ENCODE measurements around the gene CAMTA1. TPM values are rescaled to one million over a fixed set of nuclear protein-coding genes. Genes with fewer than 3 reads are reported as not detected.

Gene CAMTA1
- total RNA-seq, 1 experiment from 2014 or later = 118 TPM

DNA sequence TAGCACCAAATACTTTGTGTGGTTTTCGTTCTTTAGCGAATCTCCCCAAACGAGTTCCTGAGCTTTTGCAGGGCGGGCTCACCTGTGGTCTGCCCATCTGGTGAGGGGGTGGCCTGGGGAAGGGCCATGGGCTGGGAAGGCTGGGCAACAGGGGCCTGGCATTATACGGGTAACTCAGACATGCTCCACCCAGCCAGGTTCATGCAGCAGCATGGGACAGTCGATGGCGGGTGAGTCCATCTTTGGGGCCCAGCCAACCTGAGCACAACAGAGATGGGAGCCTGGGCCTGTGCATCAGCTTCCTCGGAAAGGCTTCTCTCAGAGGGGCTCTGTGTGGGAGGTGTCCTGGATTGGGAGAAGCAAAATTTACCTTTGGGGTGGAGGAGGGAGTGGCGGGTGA, 302.6 kb downstream of the CAMTA1 start:
- Histone ChIP-seq H3K27me3 (ENCODE audit: low read length) (no peaks in the 10 kb centered on the region), H3K9ac (ENCODE audit: low read length) (no peak overlapping the region), H3K4me2 (ENCODE audit: low read depth, low read length, poor library complexity, severe bottlenecking) (no peak overlapping the region), H3K4me1 (ENCODE audit: low read length) (peaks cover 9% of the 10 kb centered on the region), H3K4me3 (ENCODE audit: low read length) (no peak overlapping the region), H3K9me2 (replicated peaks; ENCODE audit: insufficient read depth, low read length) (no peaks in the 10 kb centered on the region), H2AFZ (ENCODE audit: low read length) (no peak overlapping the region), H3K36me3 (ENCODE audit: insufficient read depth, low read length) (no peaks in the 10 kb centered on the region), H3K27ac (ENCODE audit: low read length) (no peak overlapping the region), H3K9me3 (ENCODE audit: low read length) (no peaks in the 10 kb centered on the region), H4K20me1 (ENCODE audit: insufficient read depth, low read depth, low read length) (0 out of 2 replicates have a peak, but pooled peaks cover 3% of the 10 kb centered on the region), H3K79me2 (ENCODE audit: low read length) (no peaks in the 10 kb centered on the region)
- DNase-seq = no peak

DNA sequence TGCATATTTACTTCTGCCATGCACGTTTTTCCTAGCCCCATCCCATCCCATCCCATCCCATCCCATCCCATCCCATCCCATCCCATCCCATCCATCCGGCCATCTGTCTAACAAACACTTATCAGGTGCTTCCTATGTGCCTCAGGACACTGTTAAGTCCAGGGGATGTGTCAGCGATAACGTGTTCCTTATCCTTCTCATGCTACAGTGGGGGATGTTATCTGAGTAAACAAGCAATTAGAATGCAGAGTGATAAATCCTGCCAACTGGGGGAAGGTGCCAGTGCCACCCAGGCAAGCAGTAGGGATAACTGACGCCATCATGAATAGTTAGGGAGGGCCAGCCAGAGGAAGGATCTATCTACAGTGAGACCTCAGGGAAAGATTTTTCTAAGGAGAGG, 304.2 kb downstream of the CAMTA1 start:
- no peaks in the 10 kb centered on the region for H3K36me3 ChIP-seq (ENCODE audit: insufficient read depth, low read length)
- H3K4me2 ChIP-seq (ENCODE audit: low read depth, low read length, poor library complexity, severe bottlenecking) = no peak overlapping the region
- no peaks in the 10 kb centered on the region for H3K27me3 ChIP-seq (ENCODE audit: low read length)
- H3K79me2 ChIP-seq (ENCODE audit: low read length) = no peaks in the 10 kb centered on the region
- H2AFZ ChIP-seq (ENCODE audit: low read length) = no peak overlapping the region
- H3K9ac ChIP-seq (ENCODE audit: low read length) = no peak overlapping the region
- no peaks in the 10 kb centered on the region for H3K9me3 ChIP-seq (ENCODE audit: low read length)
- no peaks in the 10 kb centered on the region for H3K9me2 ChIP-seq (replicated peaks; ENCODE audit: insufficient read depth, low read length)
- no peak for DNase-seq
- 0 out of 2 replicates have a peak, but pooled peaks cover 5% of the 10 kb centered on the region for H4K20me1 ChIP-seq (ENCODE audit: insufficient read depth, low read depth, low read length)
- peaks cover 9% of the 10 kb centered on the region for H3K4me1 ChIP-seq (ENCODE audit: low read length)
- H3K27ac ChIP-seq (ENCODE audit: low read length) = no peak overlapping the region
- no peak overlapping the region for H3K4me3 ChIP-seq (ENCODE audit: low read length)

DNA sequence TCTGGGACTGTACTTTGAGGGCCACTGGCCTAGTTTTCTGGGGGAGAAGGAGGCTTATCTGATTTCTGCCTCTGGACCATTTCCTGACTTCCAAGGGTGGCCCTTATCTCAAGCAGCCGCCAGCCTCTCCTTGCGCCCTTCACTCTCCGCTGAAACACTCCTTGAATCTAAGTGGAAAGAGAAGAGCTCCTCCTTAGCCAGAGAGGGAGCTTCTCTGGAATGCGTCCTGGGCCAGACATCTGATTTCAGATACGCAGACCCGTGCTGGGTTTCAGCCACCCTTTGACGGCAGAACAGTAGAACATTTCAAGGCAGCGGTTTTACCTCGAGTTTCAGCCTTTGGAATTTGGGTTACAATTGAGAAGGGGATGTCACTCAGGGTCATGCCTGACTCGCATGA, 308.0 kb downstream of the CAMTA1 start:
- DNase-seq = no peak
- Histone ChIP-seq H3K79me2 (ENCODE audit: low read length) (no peaks in the 10 kb centered on the region), H3K27ac (ENCODE audit: low read length) (no peak overlapping the region), H3K4me3 (ENCODE audit: low read length) (no peak overlapping the region), H2AFZ (ENCODE audit: low read length) (no peak overlapping the region), H3K4me1 (ENCODE audit: low read length) (no peaks in the 10 kb centered on the region), H3K27me3 (ENCODE audit: low read length) (no peaks in the 10 kb centered on the region), H3K36me3 (ENCODE audit: insufficient read depth, low read length) (no peaks in the 10 kb centered on the region), H3K9ac (ENCODE audit: low read length) (no peak overlapping the region), H3K9me2 (replicated peaks; ENCODE audit: insufficient read depth, low read length) (no peaks in the 10 kb centered on the region), H3K9me3 (ENCODE audit: low read length) (no peaks in the 10 kb centered on the region), H3K4me2 (ENCODE audit: low read depth, low read length, poor library complexity, severe bottlenecking) (no peak overlapping the region), H4K20me1 (ENCODE audit: insufficient read depth, low read depth, low read length) (0 out of 2 replicates have a peak, but pooled peaks cover 10% of the 10 kb centered on the region)

DNA sequence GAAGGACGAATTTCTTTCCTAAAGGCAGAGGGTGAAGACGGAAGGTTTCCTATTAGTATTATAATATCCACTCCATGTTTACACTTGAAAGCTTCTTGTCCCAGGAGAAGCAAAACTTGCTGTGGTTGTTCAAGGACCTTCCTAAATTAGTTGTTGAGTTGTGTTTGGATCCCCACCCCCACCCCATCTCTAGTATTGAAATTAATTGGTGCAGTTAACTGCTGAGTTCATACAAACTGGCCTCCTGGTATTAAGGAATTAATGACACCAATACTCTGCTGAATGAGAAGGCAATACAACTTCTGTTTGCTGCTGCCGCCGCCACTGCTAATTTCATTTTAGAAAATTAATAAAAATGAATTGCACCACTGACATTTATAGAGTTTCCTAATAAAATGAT, 308.8 kb downstream of the CAMTA1 start:
- no peaks in the 10 kb centered on the region for H3K9me2 ChIP-seq (replicated peaks; ENCODE audit: insufficient read depth, low read length)
- H3K9me3 ChIP-seq (ENCODE audit: low read length) = no peaks in the 10 kb centered on the region
- no peak overlapping the region for H2AFZ ChIP-seq (ENCODE audit: low read length)
- H3K36me3 ChIP-seq (ENCODE audit: insufficient read depth, low read length) = no peaks in the 10 kb centered on the region
- DNase-seq = no peak
- no peaks in the 10 kb centered on the region for H3K79me2 ChIP-seq (ENCODE audit: low read length)
- H3K27ac ChIP-seq (ENCODE audit: low read length) = no peak overlapping the region
- H3K4me3 ChIP-seq (ENCODE audit: low read length) = no peak overlapping the region
- H3K9ac ChIP-seq (ENCODE audit: low read length) = no peak overlapping the region
- H4K20me1 ChIP-seq (ENCODE audit: insufficient read depth, low read depth, low read length) = 0 out of 2 replicates have a peak, but pooled peaks cover 10% of the 10 kb centered on the region
- H3K4me2 ChIP-seq (ENCODE audit: low read depth, low read length, poor library complexity, severe bottlenecking) = no peak overlapping the region
- H3K27me3 ChIP-seq (ENCODE audit: low read length) = no peaks in the 10 kb centered on the region
- H3K4me1 ChIP-seq (ENCODE audit: low read length) = no peaks in the 10 kb centered on the region

DNA sequence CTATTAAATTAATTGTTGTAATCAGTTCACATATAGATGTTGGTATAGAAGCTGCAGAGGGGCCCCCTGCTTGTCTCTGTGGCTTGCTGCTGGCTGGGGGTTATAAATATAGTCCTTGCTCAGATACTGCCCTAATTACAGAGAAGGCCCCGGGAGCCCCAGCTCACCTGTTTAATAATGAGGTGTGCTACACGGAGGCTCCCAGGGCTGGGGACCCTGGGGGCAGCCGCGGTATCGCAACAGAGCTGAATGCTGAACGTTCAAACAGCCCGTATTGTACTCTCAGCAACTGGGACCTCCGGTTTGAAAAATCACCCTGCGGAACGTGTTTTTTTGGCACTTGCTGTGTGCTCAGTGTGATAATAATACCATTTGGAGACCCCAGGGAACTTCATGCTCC, 309.3 kb downstream of the CAMTA1 start:
- Histone ChIP-seq H3K9ac (ENCODE audit: low read length) (no peak overlapping the region), H4K20me1 (ENCODE audit: insufficient read depth, low read depth, low read length) (0 out of 2 replicates have a peak, but pooled peaks cover 10% of the 10 kb centered on the region), H3K9me2 (replicated peaks; ENCODE audit: insufficient read depth, low read length) (no peaks in the 10 kb centered on the region), H2AFZ (ENCODE audit: low read length) (no peak overlapping the region), H3K4me2 (ENCODE audit: low read depth, low read length, poor library complexity, severe bottlenecking) (no peak overlapping the region), H3K4me1 (ENCODE audit: low read length) (no peaks in the 10 kb centered on the region), H3K27me3 (ENCODE audit: low read length) (no peaks in the 10 kb centered on the region), H3K9me3 (ENCODE audit: low read length) (no peaks in the 10 kb centered on the region), H3K36me3 (ENCODE audit: insufficient read depth, low read length) (no peaks in the 10 kb centered on the region), H3K4me3 (ENCODE audit: low read length) (no peak overlapping the region), H3K27ac (ENCODE audit: low read length) (no peak overlapping the region), H3K79me2 (ENCODE audit: low read length) (no peaks in the 10 kb centered on the region)
- no peak for DNase-seq

DNA sequence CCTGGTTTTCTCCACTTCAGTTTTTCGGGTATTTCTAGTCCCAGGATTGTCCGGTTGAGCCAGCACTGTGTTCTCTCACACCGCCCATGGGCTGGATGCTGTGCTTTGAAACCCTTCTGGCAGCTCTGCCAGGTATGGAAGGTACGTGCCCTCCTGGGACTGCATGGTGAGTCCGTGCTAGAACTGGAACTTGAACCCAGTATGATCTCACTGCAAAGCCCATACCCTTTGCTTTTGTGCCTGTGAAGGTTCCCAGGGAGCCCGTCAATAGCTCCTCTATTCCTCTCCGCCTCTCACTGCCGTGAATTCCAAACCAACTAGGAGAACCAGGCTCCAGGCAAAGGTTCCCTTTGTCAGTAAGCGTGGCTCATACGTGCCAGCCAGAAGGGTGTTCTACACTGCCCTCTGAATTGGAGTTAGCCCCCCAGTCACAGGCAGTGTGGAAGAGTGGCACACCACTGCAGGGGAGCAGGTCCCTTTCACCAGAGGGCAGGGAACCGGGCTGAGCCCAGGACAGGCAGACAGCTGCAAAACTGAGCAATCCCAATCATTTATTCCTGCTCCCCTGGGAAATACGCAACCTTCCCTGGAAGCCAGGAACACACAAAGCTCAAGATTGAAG, 310.2 kb downstream of the CAMTA1 start:
- Histone ChIP-seq H3K9me2 (replicated peaks; ENCODE audit: insufficient read depth, low read length) (no peaks in the 10 kb centered on the region), H4K20me1 (ENCODE audit: insufficient read depth, low read depth, low read length) (0 out of 2 replicates have a peak, but pooled peaks cover 7% of the 10 kb centered on the region), H3K79me2 (ENCODE audit: low read length) (no peaks in the 10 kb centered on the region), H3K4me2 (ENCODE audit: low read depth, low read length, poor library complexity, severe bottlenecking) (no peak overlapping the region), H2AFZ (ENCODE audit: low read length) (no peak overlapping the region), H3K27ac (ENCODE audit: low read length) (no peak overlapping the region), H3K4me1 (ENCODE audit: low read length) (no peaks in the 10 kb centered on the region), H3K36me3 (ENCODE audit: insufficient read depth, low read length) (no peaks in the 10 kb centered on the region), H3K9me3 (ENCODE audit: low read length) (no peaks in the 10 kb centered on the region), H3K27me3 (ENCODE audit: low read length) (no peaks in the 10 kb centered on the region), H3K9ac (ENCODE audit: low read length) (no peak overlapping the region), H3K4me3 (ENCODE audit: low read length) (no peak overlapping the region)
- no peak for DNase-seq

DNA sequence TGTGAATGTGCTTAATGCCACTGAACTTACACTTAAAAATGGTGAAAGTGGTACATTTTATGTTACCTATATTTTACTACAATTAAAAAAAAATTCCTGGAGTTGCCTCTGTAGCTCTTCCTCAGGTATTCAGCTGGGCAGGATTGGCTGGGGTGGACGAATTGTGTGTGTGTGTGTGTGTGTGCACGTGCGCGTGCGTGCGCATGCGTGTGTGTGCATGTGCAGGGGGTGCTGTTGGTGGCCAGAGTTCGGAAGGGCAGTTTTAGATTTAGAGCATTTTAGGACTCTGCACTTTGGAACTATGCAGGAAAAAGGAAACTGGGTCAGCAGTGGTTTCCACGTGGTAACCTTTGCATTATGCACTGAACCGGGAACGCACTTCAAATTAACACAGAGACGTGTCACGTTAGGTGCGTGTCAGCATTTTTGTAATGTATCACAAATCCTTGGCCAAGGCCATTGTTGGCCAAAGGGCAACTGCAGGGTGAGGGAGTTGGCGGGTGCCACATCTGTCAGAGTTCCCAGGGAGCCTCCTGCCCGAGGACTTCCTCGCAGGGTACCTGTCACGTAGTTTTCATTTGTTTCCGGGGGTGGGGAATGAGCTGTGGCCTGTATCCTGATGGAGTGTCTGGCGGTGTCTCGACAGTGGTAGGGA, 312.8 kb downstream of the CAMTA1 start:
- Histone ChIP-seq H3K4me3 (ENCODE audit: low read length) (no peak overlapping the region), H3K9me2 (replicated peaks; ENCODE audit: insufficient read depth, low read length) (no peaks in the 10 kb centered on the region), H4K20me1 (ENCODE audit: insufficient read depth, low read depth, low read length) (0 out of 2 replicates have a peak, but pooled peaks cover 15% of the 10 kb centered on the region), H3K79me2 (ENCODE audit: low read length) (no peaks in the 10 kb centered on the region), H2AFZ (ENCODE audit: low read length) (no peak overlapping the region), H3K36me3 (ENCODE audit: insufficient read depth, low read length) (no peaks in the 10 kb centered on the region), H3K27me3 (ENCODE audit: low read length) (no peaks in the 10 kb centered on the region), H3K9me3 (ENCODE audit: low read length) (no peaks in the 10 kb centered on the region), H3K27ac (ENCODE audit: low read length) (no peak overlapping the region), H3K9ac (ENCODE audit: low read length) (no peak overlapping the region), H3K4me1 (ENCODE audit: low read length) (no peaks in the 10 kb centered on the region), H3K4me2 (ENCODE audit: low read depth, low read length, poor library complexity, severe bottlenecking) (no peak overlapping the region)
- DNase-seq = no peak

DNA sequence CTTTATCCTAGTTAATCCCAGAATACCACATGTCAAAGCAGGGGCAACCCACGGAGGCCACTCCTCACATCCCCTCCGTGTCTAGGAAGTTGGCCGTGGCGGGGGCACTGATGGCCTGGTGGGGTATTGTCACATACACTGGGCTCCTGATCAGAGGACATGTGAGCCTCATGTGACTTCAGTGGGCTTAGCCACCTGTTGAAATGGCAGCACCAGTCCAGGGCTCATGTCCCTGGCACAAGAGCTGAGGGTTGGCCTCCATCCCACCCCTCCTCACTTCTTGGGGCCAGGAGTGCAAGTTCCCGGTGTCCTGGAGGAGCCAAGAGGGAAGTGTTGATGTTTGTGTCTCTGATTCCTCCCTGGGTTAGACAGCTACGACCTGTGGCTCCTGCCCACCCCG, 313.4 kb downstream of the CAMTA1 start:
- H4K20me1 ChIP-seq (ENCODE audit: insufficient read depth, low read depth, low read length) = 0 out of 2 replicates have a peak, but pooled peaks cover 13% of the 10 kb centered on the region
- H3K4me1 ChIP-seq (ENCODE audit: low read length) = no peaks in the 10 kb centered on the region
- H3K79me2 ChIP-seq (ENCODE audit: low read length) = no peaks in the 10 kb centered on the region
- H3K9me2 ChIP-seq (replicated peaks; ENCODE audit: insufficient read depth, low read length) = no peaks in the 10 kb centered on the region
- H3K9me3 ChIP-seq (ENCODE audit: low read length) = no peaks in the 10 kb centered on the region
- no peak for DNase-seq
- no peak overlapping the region for H3K27ac ChIP-seq (ENCODE audit: low read length)
- no peak overlapping the region for H2AFZ ChIP-seq (ENCODE audit: low read length)
- H3K4me3 ChIP-seq (ENCODE audit: low read length) = no peak overlapping the region
- H3K4me2 ChIP-seq (ENCODE audit: low read depth, low read length, poor library complexity, severe bottlenecking) = no peak overlapping the region
- no peak overlapping the region for H3K9ac ChIP-seq (ENCODE audit: low read length)
- H3K36me3 ChIP-seq (ENCODE audit: insufficient read depth, low read length) = no peaks in the 10 kb centered on the region
- no peaks in the 10 kb centered on the region for H3K27me3 ChIP-seq (ENCODE audit: low read length)
